Adrenal gland (tissue), 12 donors: ENCODE measurements around the gene SEC24D. TPM values are rescaled to one million over a fixed set of nuclear protein-coding genes. Genes with fewer than 3 reads are reported as not detected.

ENCODE experiments used
- DNase-seq, 7 donors: peaks; one replicate each; pipeline ENCODE4 v3.0.0-alpha.2; 2019 to 2020
- H3K27ac ChIP-seq, 5 donors: fragments of 200-600 bp; sonication (generic) in 4 of 5; 1 replicate in 3 of 5; 2 replicates in 2 of 5; pipeline versions ENCODE4 v1.5.1 to v1.8.0; 2016 to 2020; ENCODE audit warnings: mild to moderate bottlenecking in 1 of 5
- H3K27me3 ChIP-seq: fragments of 200-600 bp; 2 replicates; pipeline ENCODE4 v1.8.0; 2021
- H3K36me3 ChIP-seq, 2 donors: fragments of 200-600 bp; replicated peaks in 1 of 2; 1 replicate in 1 of 2; 2 replicates in 1 of 2; pipeline versions ENCODE4 v1.5.1 to v1.8.0; 2018 to 2022
- H3K4me1 ChIP-seq, 2 donors: fragments of 200-600 bp; replicated peaks in 1 of 2; 1 replicate in 1 of 2; 2 replicates in 1 of 2; pipeline versions ENCODE4 v1.5.1 to v1.8.0; 2018 to 2021
- H3K4me3 ChIP-seq, 4 donors: fragments of 200-600 bp; sonication (generic) in 3 of 4; one replicate each; pipeline ENCODE4 v1.5.1; 2016 to 2018
- H3K9me3 ChIP-seq, 3 donors: fragments of 200-600 bp; sonication (generic) in 1 of 3; replicated peaks in 1 of 3; 1 replicate in 2 of 3; 2 replicates in 1 of 3; pipeline versions ENCODE4 v1.5.1 to v1.8.0; 2016 to 2021
- CTCF ChIP-seq, 6 experiments: fragments of 450-650 bp in 4 of 6; fragments of 200-600 bp in 2 of 6; sonication (generic) in 1 of 6; IDR thresholded peaks; 1 replicate in 5 of 6; 2 replicates in 1 of 6; pipeline versions ENCODE4 v1.5.1 to v1.8.0; 2016 to 2021; ENCODE audit warnings: antibody characterized with exemption in 6 of 6, mild to moderate bottlenecking in 2 of 6, moderate library complexity in 1 of 6
- POLR2A ChIP-seq, 2 donors: fragments of 450-650 bp; IDR thresholded peaks; one replicate each; pipeline ENCODE4 v1.6.1; 2017; ENCODE audit warnings: antibody characterized with exemption in 2 of 2, mild to moderate bottlenecking in 2 of 2, moderate library complexity in 1 of 2
- WGBS, 4 donors: extraction: QIAGEN DNeasy Blood & Tissue Kit in 2 of 4; methylation state at CpG; one replicate each; pipeline versions ENCODE4 v1.1.5 to v1.1.7; 2013 to 2017; 5-methylcytosine and 5-hydroxymethylcytosine counted together
- intact Hi-C, 2 donors: fragments of 100-400 bp; cut with DNase I; formaldehyde crosslinking; loops; one replicate each; pipeline versions ENCODE4 v1.14.1 to v1.15.0; 2022 to 2023
- polyA plus RNA-seq, 3 donors: library from polyadenylated mRNA; stranded (reverse); fragments of 200-250 nt in 2 of 3; fragments of 350-450 nt in 1 of 3; fragmentation: Illumina TruSeq in 1 of 3; extraction: RNeasy Lipid Tissue Mini Kit (QIAGEN cat#74804) in 1 of 3; gene quantifications; one replicate each; pipeline ENCODE4 v1.2.3, GENCODE V29; 2013 to 2014
- total RNA-seq, 9 donors: library from RNA; depleted of rRNA in 4 of 9; stranded (reverse); fragments of >200 nt in 4 of 9; fragments of 120-200 nt in 1 of 9; fragmentation: NEBNext Ultra II Directional in 1 of 9; extraction: Animal tissue kit (Norgen Biotek cat#: 25700) in 1 of 9; gene quantifications; one replicate each; pipeline versions ENCODE4 v1.1.0 to v1.2.4, GENCODE V29; 2013 to 2023
- donor health status: healthy with polysubstance abuse.
- donor health status: Bipolar disorder and iron deficiency.
- donor health status: DM: yes; HTN: yes; CAD: no.
- donor health status: DM: no; HTN: no; CAD: no.
- donor health status: DM: no; HTN: no; CAD: no.
- donor health status: DM: yes; HTN: yes; CAD: no.

Gene SEC24D
- total and polyA plus RNA-seq, 12 donors = 5.3 to 93.6 (median 33.8) TPM

GRCh38 chr4:118836301-118837120, 585 bp upstream of the SEC24D start:
- H3K9me3 ChIP-seq = no peaks in the 10 kb centered on the region
- peak overlapping the region in 4 of 5 donors; percentile 90 to 99 (median 96) for H3K27ac ChIP-seq
- peaks cover 0 to 21% of the 10 kb centered on the region in 2 donors for H3K36me3 ChIP-seq
- H3K27me3 ChIP-seq = no peaks in the 10 kb centered on the region
- peaks cover 0 to 30% of the 10 kb centered on the region in 2 donors for H3K4me1 ChIP-seq
- H3K4me3 ChIP-seq = peak overlapping the region; percentile 24 to 99 (median 72)
- no peak for TF ChIP-seq POLR2A (IDR thresholded peaks at IDR 0.05)
- peak in 1 of 6 experiments; percentile 17 for TF ChIP-seq CTCF (IDR thresholded peaks at IDR 0.05)
- intact Hi-C loops = no loop called here
- DNase-seq = peak; percentile 41 to 77 (median 57)
- WGBS, 4 donors = 3 to 4% (median 3%) methylated on average over 29 of the region's 29 CpGs

GRCh38 chr4:118834960-118835569, 861 bp downstream of the SEC24D start:
- peak overlapping the region; percentile 74 to 99 (median 95) for H3K27ac ChIP-seq
- no peaks in the 10 kb centered on the region for H3K27me3 ChIP-seq
- no peaks in the 10 kb centered on the region for H3K9me3 ChIP-seq
- peaks cover 0 to 25% of the 10 kb centered on the region in 2 donors for H3K36me3 ChIP-seq
- DNase-seq = peak; percentile 50 to 84 (median 71)
- H3K4me3 ChIP-seq = peak overlapping the region; percentile 52 to 99 (median 85)
- intact Hi-C loops = no loop called here
- H3K4me1 ChIP-seq = peaks cover 0 to 32% of the 10 kb centered on the region in 2 donors
- 0 to 1% (median 0%) methylated on average over 12 to 13 of the region's 13 CpGs for WGBS, 4 donors
- peak in 1 of 2 donors; percentile 61 for TF ChIP-seq POLR2A (IDR thresholded peaks at IDR 0.05)
- TF ChIP-seq CTCF (IDR thresholded peaks at IDR 0.05) = no peak

- 57 to 70% (median 67%) methylated on average over 4 of the region's 4 CpGs for WGBS, 4 donors
- peak overlapping the region in 1 of 5 donors; percentile 97 for H3K27ac ChIP-seq
- no peaks in the 10 kb centered on the region for H3K9me3 ChIP-seq
- TF ChIP-seq POLR2A (IDR thresholded peaks at IDR 0.05) (no peak), CTCF (IDR thresholded peaks at IDR 0.05) (no peak)
- H3K36me3 ChIP-seq = peaks cover 0 to 32% of the 10 kb centered on the region in 2 donors
- H3K4me3 ChIP-seq = no peak overlapping the region
- intact Hi-C loops = no loop called here
- H3K4me1 ChIP-seq = peaks cover 0 to 34% of the 10 kb centered on the region in 2 donors
- DNase-seq = no peak
- H3K27me3 ChIP-seq = no peaks in the 10 kb centered on the region
Measured at GRCh38 chr4:118834070-118834469, 1.9 kb downstream of the SEC24D start.

GRCh38 chr4:118833192-118833820, 2.6 kb downstream of the SEC24D start:
- no peaks in the 10 kb centered on the region for H3K9me3 ChIP-seq
- WGBS, 4 donors = 84 to 92% (median 91%) methylated on average over 5 of the region's 5 CpGs
- H3K27ac ChIP-seq = no peak overlapping the region
- no peak for DNase-seq
- TF ChIP-seq POLR2A (IDR thresholded peaks at IDR 0.05) = no peak
- no peak for TF ChIP-seq CTCF (IDR thresholded peaks at IDR 0.05)
- no peaks in the 10 kb centered on the region for H3K27me3 ChIP-seq
- peaks cover 0 to 32% of the 10 kb centered on the region in 2 donors for H3K36me3 ChIP-seq
- H3K4me3 ChIP-seq = no peak overlapping the region
- peaks cover 0 to 34% of the 10 kb centered on the region in 2 donors for H3K4me1 ChIP-seq
- intact Hi-C loops = no loop called here
